ENCODE data around the gene SSH2.

SSH2 gene

GRCh38 chr17:29587591-29587990 lies 342.4 kb downstream of the SSH2 start:
- peak overlapping the region; percentile 0 for H3K23ac ChIP-seq (ENCODE audit: low read depth, low read length, poor library complexity)
- no peak for DNase-seq (ENCODE audit: low spot score)
- no peak overlapping the region for H3K4me2 ChIP-seq (ENCODE audit: insufficient read depth, low read length, poor library complexity, severe bottlenecking)

GRCh38 chr17:29586676-29587469 lies 343.2 kb downstream of the SSH2 start:
- H3K23ac ChIP-seq (ENCODE audit: low read depth, low read length, poor library complexity) = peak overlapping the region; percentile 0
- H3K36me3 ChIP-seq (replicated peaks in 1 of 2; ENCODE audit: control insufficient read depth in 2 of 2, insufficient read depth in 2 of 2, low read length in 2 of 2) = peaks cover 14 to 23% of the 10 kb centered on the region in 2 donors
- no peak overlapping the region for H2BK120ac ChIP-seq (ENCODE audit: low read depth, low read length)
- no peak overlapping the region for H2AFZ ChIP-seq (ENCODE audit: low read length)
- no peaks in the 10 kb centered on the region for H3K27me3 ChIP-seq (ENCODE audit: control insufficient read depth in 3 of 3, insufficient read depth in 3 of 3, low read depth in 1 of 3, low read length in 3 of 3)
- DNase-seq (ENCODE audit: low spot score) = no peak
- no peak overlapping the region for H3K14ac ChIP-seq (ENCODE audit: low read length)
- H4K91ac ChIP-seq (ENCODE audit: low read depth, low read length, poor library complexity) = no peak overlapping the region
- no peak overlapping the region for H4K8ac ChIP-seq (ENCODE audit: low read depth, low read length)
- no peak overlapping the region for H3K9ac ChIP-seq (ENCODE audit: low read depth, low read length, poor library complexity)
- no peak overlapping the region for H3K27ac ChIP-seq (replicated peaks; ENCODE audit: low read length)
- no peak overlapping the region for H2BK15ac ChIP-seq (ENCODE audit: low read length)
- H3K4me1 ChIP-seq (ENCODE audit: control insufficient read depth in 2 of 2, insufficient read depth in 1 of 2, low read depth in 1 of 2, low read length in 2 of 2) = peaks cover 39 to 50% of the 10 kb centered on the region in 2 donors
- peaks cover 15% of the 10 kb centered on the region for H3K79me1 ChIP-seq (ENCODE audit: low read depth, low read length)
- H3K18ac ChIP-seq (ENCODE audit: low read length) = peak overlapping the region; percentile 5
- no peak overlapping the region for H2BK5ac ChIP-seq (ENCODE audit: low read length)
- H3K4me3 ChIP-seq (ENCODE audit: low read length in 2 of 2) = peak overlapping the region in 1 of 2 donors; percentile 66
- H3K4ac ChIP-seq (ENCODE audit: low read length) = no peak overlapping the region
- peak overlapping the region; percentile 61 for H2AK5ac ChIP-seq (ENCODE audit: low read depth, low read length)
- WGBS, 2 donors (ENCODE audit: extremely low coverage in 2 of 2, insufficient read length in 2 of 2, insufficient replicate concordance in 1 of 2) = no CpG with 5 or more reads among the region's 9 CpGs
- no peak overlapping the region for H3K4me2 ChIP-seq (ENCODE audit: insufficient read depth, low read length, poor library complexity, severe bottlenecking)
- peak overlapping the region; percentile 19 for H2BK12ac ChIP-seq (ENCODE audit: low read length)
- no peaks in the 10 kb centered on the region for H3K9me3 ChIP-seq (replicated peaks in 1 of 2; ENCODE audit: control insufficient read depth in 2 of 2, insufficient read depth in 1 of 2, low read depth in 1 of 2, low read length in 2 of 2)

More at GRCh38 chr17:29587591-29587990, 342.4 kb downstream of the SSH2 start:
- Histone ChIP-seq H2BK15ac (ENCODE audit: low read length) (no peak overlapping the region), H2BK5ac (ENCODE audit: low read length) (no peak overlapping the region), H2AK5ac (ENCODE audit: low read depth, low read length) (peak overlapping the region; percentile 90), H3K9me3 (replicated peaks in 1 of 2; ENCODE audit: control insufficient read depth in 2 of 2, insufficient read depth in 1 of 2, low read depth in 1 of 2, low read length in 2 of 2) (no peaks in the 10 kb centered on the region), H3K4me3 (ENCODE audit: low read length in 2 of 2) (peak overlapping the region in 1 of 2 donors; percentile 66), H2BK12ac (ENCODE audit: low read length) (no peak overlapping the region), H3K14ac (ENCODE audit: low read length) (no peak overlapping the region), H3K4ac (ENCODE audit: low read length) (no peak overlapping the region), H4K8ac (ENCODE audit: low read depth, low read length) (no peak overlapping the region), H2AFZ (ENCODE audit: low read length) (no peak overlapping the region), H3K79me1 (ENCODE audit: low read depth, low read length) (peaks cover 15% of the 10 kb centered on the region), H3K18ac (ENCODE audit: low read length) (no peak overlapping the region), H3K27me3 (ENCODE audit: control insufficient read depth in 3 of 3, insufficient read depth in 3 of 3, low read depth in 1 of 3, low read length in 3 of 3) (no peaks in the 10 kb centered on the region), H3K4me1 (ENCODE audit: control insufficient read depth in 2 of 2, insufficient read depth in 1 of 2, low read depth in 1 of 2, low read length in 2 of 2) (peaks cover 46 to 57% of the 10 kb centered on the region in 2 donors), H4K91ac (ENCODE audit: low read depth, low read length, poor library complexity) (no peak overlapping the region), H3K27ac (replicated peaks; ENCODE audit: low read length) (no peak overlapping the region), H3K36me3 (replicated peaks in 1 of 2; ENCODE audit: control insufficient read depth in 2 of 2, insufficient read depth in 2 of 2, low read length in 2 of 2) (peaks cover 7 to 16% of the 10 kb centered on the region in 2 donors), H2BK120ac (ENCODE audit: low read depth, low read length) (no peak overlapping the region), H3K9ac (ENCODE audit: low read depth, low read length, poor library complexity) (no peak overlapping the region)
- no CpG with 5 or more reads among the region's 6 CpGs for WGBS, 2 donors (ENCODE audit: extremely low coverage in 2 of 2, insufficient read length in 2 of 2, insufficient replicate concordance in 1 of 2)

GRCh38 chr17:29585080-29585751 lies 344.8 kb downstream of the SSH2 start:
- Histone ChIP-seq H3K14ac (ENCODE audit: low read length) (no peak overlapping the region), H4K91ac (ENCODE audit: low read depth, low read length, poor library complexity) (no peak overlapping the region), H2BK15ac (ENCODE audit: low read length) (peak overlapping the region; percentile 30), H3K79me1 (ENCODE audit: low read depth, low read length) (peaks cover 17% of the 10 kb centered on the region), H3K4me3 (ENCODE audit: low read length in 2 of 2) (no peak overlapping the region), H2BK5ac (ENCODE audit: low read length) (peak overlapping the region; percentile 72), H2AFZ (ENCODE audit: low read length) (no peak overlapping the region), H3K27me3 (ENCODE audit: control insufficient read depth in 3 of 3, insufficient read depth in 3 of 3, low read depth in 1 of 3, low read length in 3 of 3) (no peaks in the 10 kb centered on the region), H2AK5ac (ENCODE audit: low read depth, low read length) (peak overlapping the region; percentile 58), H3K23ac (ENCODE audit: low read depth, low read length, poor library complexity) (no peak overlapping the region), H2BK120ac (ENCODE audit: low read depth, low read length) (no peak overlapping the region), H3K4me1 (ENCODE audit: control insufficient read depth in 2 of 2, insufficient read depth in 1 of 2, low read depth in 1 of 2, low read length in 2 of 2) (peaks cover 24 to 40% of the 10 kb centered on the region in 2 donors), H3K27ac (replicated peaks; ENCODE audit: low read length) (no peak overlapping the region), H3K9me3 (replicated peaks in 1 of 2; ENCODE audit: control insufficient read depth in 2 of 2, insufficient read depth in 1 of 2, low read depth in 1 of 2, low read length in 2 of 2) (no peaks in the 10 kb centered on the region), H3K9ac (ENCODE audit: low read depth, low read length, poor library complexity) (no peak overlapping the region), H3K4me2 (ENCODE audit: insufficient read depth, low read length, poor library complexity, severe bottlenecking) (no peak overlapping the region), H3K18ac (ENCODE audit: low read length) (peak overlapping the region; percentile 62), H2BK12ac (ENCODE audit: low read length) (no peak overlapping the region), H3K4ac (ENCODE audit: low read length) (no peak overlapping the region), H3K36me3 (replicated peaks in 1 of 2; ENCODE audit: control insufficient read depth in 2 of 2, insufficient read depth in 2 of 2, low read length in 2 of 2) (peaks cover 17 to 34% of the 10 kb centered on the region in 2 donors), H4K8ac (ENCODE audit: low read depth, low read length) (no peak overlapping the region)
- WGBS, 2 donors (ENCODE audit: extremely low coverage in 2 of 2, insufficient read length in 2 of 2, insufficient replicate concordance in 1 of 2) = no CpG with 5 or more reads among the region's 8 CpGs
- DNase-seq (ENCODE audit: low spot score) = no peak

- Histone ChIP-seq H4K8ac (ENCODE audit: low read depth, low read length) (no peak overlapping the region), H3K14ac (ENCODE audit: low read length) (peak overlapping the region; percentile 25), H3K4me2 (ENCODE audit: insufficient read depth, low read length, poor library complexity, severe bottlenecking) (no peak overlapping the region), H3K36me3 (replicated peaks in 1 of 2; ENCODE audit: control insufficient read depth in 2 of 2, insufficient read depth in 2 of 2, low read length in 2 of 2) (peaks cover 24 to 40% of the 10 kb centered on the region in 2 donors), H2BK120ac (ENCODE audit: low read depth, low read length) (peak overlapping the region; percentile 50), H3K27ac (replicated peaks; ENCODE audit: low read length) (peak overlapping the region; percentile 20), H2AFZ (ENCODE audit: low read length) (no peak overlapping the region), H4K91ac (ENCODE audit: low read depth, low read length, poor library complexity) (no peak overlapping the region), H3K4me1 (ENCODE audit: control insufficient read depth in 2 of 2, insufficient read depth in 1 of 2, low read depth in 1 of 2, low read length in 2 of 2) (peaks cover 20 to 34% of the 10 kb centered on the region in 2 donors), H2BK5ac (ENCODE audit: low read length) (peak overlapping the region; percentile 72), H2BK12ac (ENCODE audit: low read length) (no peak overlapping the region), H3K79me1 (ENCODE audit: low read depth, low read length) (peaks cover 17% of the 10 kb centered on the region), H3K9ac (ENCODE audit: low read depth, low read length, poor library complexity) (no peak overlapping the region), H3K27me3 (ENCODE audit: control insufficient read depth in 3 of 3, insufficient read depth in 3 of 3, low read depth in 1 of 3, low read length in 3 of 3) (no peaks in the 10 kb centered on the region), H3K4ac (ENCODE audit: low read length) (no peak overlapping the region), H3K18ac (ENCODE audit: low read length) (peak overlapping the region; percentile 41), H3K9me3 (replicated peaks in 1 of 2; ENCODE audit: control insufficient read depth in 2 of 2, insufficient read depth in 1 of 2, low read depth in 1 of 2, low read length in 2 of 2) (no peaks in the 10 kb centered on the region), H3K23ac (ENCODE audit: low read depth, low read length, poor library complexity) (no peak overlapping the region), H2BK15ac (ENCODE audit: low read length) (peak overlapping the region; percentile 38), H2AK5ac (ENCODE audit: low read depth, low read length) (peak overlapping the region; percentile 58), H3K4me3 (ENCODE audit: low read length in 2 of 2) (no peak overlapping the region)
- WGBS, 2 donors (ENCODE audit: extremely low coverage in 2 of 2, insufficient read length in 2 of 2, insufficient replicate concordance in 1 of 2) = no CpG with 5 or more reads among the region's 12 CpGs
- no peak for DNase-seq (ENCODE audit: low spot score)
Observed at GRCh38 chr17:29584452-29585079, 345.5 kb downstream of the SSH2 start.
